Ascending aorta (tissue), 2 donors: ENCODE data around the gene HTR4. TPM values are rescaled to one million over a fixed set of nuclear protein-coding genes. Genes with fewer than 3 reads are reported as not detected.

ENCODE experiments used
- DNase-seq, 2 donors: peaks; one replicate each; pipeline ENCODE4 v3.0.0-alpha.2; 2019; ENCODE audit warnings: low spot score in 2 of 2
- H3K27ac ChIP-seq, 2 donors: fragments of 200-600 bp; sonication (generic); one replicate each; pipeline ENCODE4 v1.5.1; 2016 to 2017; ENCODE audit warnings: mild to moderate bottlenecking in 1 of 2
- H3K27me3 ChIP-seq: fragments of 200-600 bp; sonication (generic); one replicate; pipeline ENCODE4 v1.5.1; 2017
- H3K36me3 ChIP-seq, 2 donors: fragments of 200-600 bp; sonication (generic); one replicate each; pipeline ENCODE4 v1.5.1; 2016
- H3K4me1 ChIP-seq, 2 donors: fragments of 200-600 bp; sonication (generic); one replicate each; pipeline ENCODE4 v1.5.1; 2016 to 2017; ENCODE audit warnings: mild to moderate bottlenecking in 1 of 2
- H3K4me3 ChIP-seq, 2 donors: fragments of 200-600 bp; sonication (generic); one replicate each; pipeline ENCODE4 v1.5.1; 2016 to 2017; ENCODE audit warnings: mild to moderate bottlenecking in 1 of 2
- H3K9me3 ChIP-seq, 2 donors: fragments of 200-600 bp; sonication (generic); one replicate each; pipeline ENCODE4 v1.5.1; 2016
- CTCF ChIP-seq, 3 experiments: fragments of 200-600 bp in 2 of 3; fragments of 450-650 bp in 1 of 3; sonication (generic) in 2 of 3; IDR thresholded peaks; one replicate each; pipeline ENCODE4 v1.5.1; 2016 to 2019; ENCODE audit warnings: antibody characterized with exemption in 3 of 3, mild to moderate bottlenecking in 1 of 3, moderate library complexity in 1 of 3
- intact Hi-C: fragments of 100-400 bp; cut with DNase I; formaldehyde crosslinking; loops from one replicate; pipeline ENCODE4 v1.15.1; 2023
- total RNA-seq: library from RNA; depleted of rRNA; stranded (reverse); fragments of >200 nt; gene quantifications from one replicate; pipeline ENCODE4 v1.1.0, GENCODE V29; 2016

The HTR4 gene
- total RNA-seq, 1 donor from 2014 or later = 0.21 TPM

DNA sequence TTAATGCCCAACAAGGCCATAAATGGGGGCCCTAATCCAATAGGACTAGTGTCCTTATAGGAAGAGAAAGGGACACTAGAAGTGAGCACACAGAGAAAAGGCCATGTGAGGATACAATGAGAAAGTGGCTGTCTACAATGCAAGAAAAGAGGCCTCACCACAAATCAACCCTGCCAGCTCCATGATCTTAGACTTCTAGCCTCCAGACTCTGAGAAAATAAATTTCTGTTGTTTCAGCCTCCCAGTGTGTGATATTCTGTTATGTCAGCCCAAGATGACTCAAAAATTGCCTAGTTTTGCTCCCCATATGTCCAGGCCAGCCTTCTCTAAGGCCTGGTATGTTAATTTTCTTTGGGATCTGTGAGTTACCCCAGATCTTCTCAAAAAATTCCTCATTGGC lies 32.3 kb upstream of the HTR4 start:
- H3K36me3 ChIP-seq = no peaks in the 10 kb centered on the region
- H3K4me1 ChIP-seq = peaks cover 0 to 5% of the 10 kb centered on the region in 2 donors
- no peaks in the 10 kb centered on the region for H3K27me3 ChIP-seq
- peaks cover 0 to 9% of the 10 kb centered on the region in 2 donors for H3K9me3 ChIP-seq
- H3K27ac ChIP-seq = no peak overlapping the region
- DNase-seq = no peak
- intact Hi-C loops = no loop called here
- TF ChIP-seq CTCF (IDR thresholded peaks at IDR 0.05) = no peak
- H3K4me3 ChIP-seq = no peak overlapping the region

- H3K36me3 ChIP-seq = no peaks in the 10 kb centered on the region
- peaks cover 0 to 5% of the 10 kb centered on the region in 2 donors for H3K4me1 ChIP-seq
- no peak overlapping the region for H3K4me3 ChIP-seq
- TF ChIP-seq CTCF (IDR thresholded peaks at IDR 0.05) = no peak
- H3K27me3 ChIP-seq = no peaks in the 10 kb centered on the region
- H3K27ac ChIP-seq = peak overlapping the region in 1 of 2 donors; percentile 42
- DNase-seq = no peak
- peaks cover 0 to 9% of the 10 kb centered on the region in 2 donors for H3K9me3 ChIP-seq
- intact Hi-C loops = no loop called here
Observed at GRCh38 chr5:148685520-148686134, 31.3 kb upstream of the HTR4 start.

DNA sequence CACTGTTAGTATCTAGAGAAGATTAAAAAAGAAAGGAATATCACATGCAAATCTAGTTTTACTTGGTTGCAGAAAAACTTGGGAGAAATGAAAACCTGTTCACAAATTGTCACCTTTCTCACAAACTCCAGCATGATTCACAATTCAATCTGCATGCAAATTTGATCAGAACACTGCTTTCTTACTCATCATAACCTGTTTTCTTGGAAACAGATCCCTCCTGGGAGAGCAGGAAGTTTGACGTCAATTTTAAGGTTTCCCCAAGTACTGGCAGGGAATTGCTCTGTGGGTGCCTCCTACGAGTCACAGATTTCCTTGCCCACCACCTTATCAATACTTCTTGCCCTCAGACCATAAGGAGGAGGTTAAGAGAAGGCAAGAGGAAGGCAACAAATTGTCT lies 30.2 kb upstream of the HTR4 start:
- Histone ChIP-seq H3K4me1 (peaks cover 0 to 5% of the 10 kb centered on the region in 2 donors), H3K9me3 (peaks cover 0 to 9% of the 10 kb centered on the region in 2 donors), H3K27ac (no peak overlapping the region), H3K27me3 (no peaks in the 10 kb centered on the region), H3K4me3 (no peak overlapping the region), H3K36me3 (no peaks in the 10 kb centered on the region)
- DNase-seq = no peak
- intact Hi-C loops = no loop called here
- TF ChIP-seq CTCF (IDR thresholded peaks at IDR 0.05) = no peak

DNA sequence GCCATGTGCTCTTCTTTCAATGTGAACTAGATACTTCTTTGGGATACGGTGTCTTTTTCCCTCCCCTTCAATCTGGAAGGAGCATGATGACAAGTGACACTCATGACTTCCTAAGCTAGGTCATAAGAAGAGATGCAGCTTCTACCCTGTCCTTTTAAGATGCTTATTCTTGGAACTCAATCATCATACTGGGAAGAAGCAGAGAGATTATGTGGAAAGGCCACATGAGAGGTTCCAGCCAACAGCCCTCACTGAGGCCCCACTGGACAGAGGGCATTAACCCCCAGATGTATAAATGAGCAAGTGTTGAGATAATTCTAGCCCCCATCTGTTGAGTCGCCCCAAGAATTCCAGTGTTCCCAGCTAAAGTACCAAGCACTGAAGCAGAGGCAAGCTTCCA lies 29.3 kb upstream of the HTR4 start:
- DNase-seq = no peak
- H3K4me3 ChIP-seq = no peak overlapping the region
- H3K27me3 ChIP-seq = no peaks in the 10 kb centered on the region
- peaks cover 0 to 5% of the 10 kb centered on the region in 2 donors for H3K4me1 ChIP-seq
- no peak overlapping the region for H3K27ac ChIP-seq
- TF ChIP-seq CTCF (IDR thresholded peaks at IDR 0.05) = no peak
- intact Hi-C loops = no loop called here
- no peaks in the 10 kb centered on the region for H3K36me3 ChIP-seq
- H3K9me3 ChIP-seq = peaks cover 0 to 7% of the 10 kb centered on the region in 2 donors

GRCh38 chr5:148682058-148683026 lies 28.0 kb upstream of the HTR4 start:
- Histone ChIP-seq H3K9me3 (no peaks in the 10 kb centered on the region), H3K4me3 (no peak overlapping the region), H3K4me1 (peaks cover 0 to 5% of the 10 kb centered on the region in 2 donors), H3K36me3 (no peaks in the 10 kb centered on the region), H3K27me3 (no peaks in the 10 kb centered on the region), H3K27ac (no peak overlapping the region)
- intact Hi-C loops = no loop called here
- no peak for DNase-seq
- TF ChIP-seq CTCF (IDR thresholded peaks at IDR 0.05) = no peak
